Measurements from ENCODE around the gene SLC41A2. TPM values are rescaled to one million over a fixed set of nuclear protein-coding genes. Genes with fewer than 3 reads are reported as not detected.
"Not testable (repeated sequence)": the region's sequence is repeated elsewhere in the genome, so short reads cannot be mapped to it uniquely, and the experiment has no call there.

The SLC41A2 gene, protein sequence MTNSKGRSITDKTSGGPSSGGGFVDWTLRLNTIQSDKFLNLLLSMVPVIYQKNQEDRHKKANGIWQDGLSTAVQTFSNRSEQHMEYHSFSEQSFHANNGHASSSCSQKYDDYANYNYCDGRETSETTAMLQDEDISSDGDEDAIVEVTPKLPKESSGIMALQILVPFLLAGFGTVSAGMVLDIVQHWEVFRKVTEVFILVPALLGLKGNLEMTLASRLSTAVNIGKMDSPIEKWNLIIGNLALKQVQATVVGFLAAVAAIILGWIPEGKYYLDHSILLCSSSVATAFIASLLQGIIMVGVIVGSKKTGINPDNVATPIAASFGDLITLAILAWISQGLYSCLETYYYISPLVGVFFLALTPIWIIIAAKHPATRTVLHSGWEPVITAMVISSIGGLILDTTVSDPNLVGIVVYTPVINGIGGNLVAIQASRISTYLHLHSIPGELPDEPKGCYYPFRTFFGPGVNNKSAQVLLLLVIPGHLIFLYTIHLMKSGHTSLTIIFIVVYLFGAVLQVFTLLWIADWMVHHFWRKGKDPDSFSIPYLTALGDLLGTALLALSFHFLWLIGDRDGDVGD
- 10 to 100 TPM; 16.8 to 52.8 TPM for total RNA-seq

DNA sequence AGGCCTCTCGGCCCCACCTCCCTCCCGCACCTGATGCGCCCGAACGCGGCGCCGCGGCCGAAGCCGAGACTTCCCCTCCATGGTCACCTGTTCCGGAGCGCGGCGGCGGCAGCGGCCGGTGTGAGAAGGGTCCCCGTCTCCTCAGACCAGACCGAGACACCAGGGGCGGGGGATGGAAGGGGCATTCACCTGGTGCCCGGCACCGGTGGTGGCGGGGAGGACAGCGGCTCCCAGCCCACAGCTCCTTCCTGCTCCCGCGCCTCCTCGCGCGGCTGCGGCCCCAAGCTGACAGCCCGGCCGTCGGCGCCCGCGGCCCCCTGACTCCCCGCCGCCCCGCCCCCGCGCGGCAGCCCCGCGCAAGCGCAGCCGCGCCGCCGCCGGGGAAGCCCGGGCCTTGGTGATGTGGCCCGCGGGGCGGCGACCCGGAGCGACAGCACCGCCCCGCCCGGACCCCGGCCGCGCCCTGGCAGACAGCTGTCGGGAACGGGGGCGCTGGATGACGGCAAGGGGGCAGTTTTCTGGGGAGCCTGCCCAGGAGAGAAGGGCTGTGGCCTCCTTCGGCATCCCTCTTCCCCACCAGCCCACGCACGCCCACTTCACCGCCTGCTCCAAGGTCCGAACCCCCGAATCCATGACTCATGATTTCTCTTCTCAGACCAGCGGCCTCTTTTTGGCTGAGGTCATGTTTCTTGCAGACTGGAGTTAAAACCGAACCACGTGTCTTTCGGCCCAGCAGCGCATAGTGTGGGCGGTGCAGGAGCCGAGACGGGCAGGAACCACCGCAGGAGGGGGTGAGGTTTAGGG lies at the start of gene SLC41A2:
Gene SLC41A2, minus strand, starts transcription at position 290 of the 804 bp plus-strand sequence. CDS start 29,763 bp downstream, outside the sequence.
- Mint-ChIP-seq H3K27me3 (peaks cover 4% of the 10 kb centered on the region), H3K9me3 (no peaks in the 10 kb centered on the region), H3K4me3 (peak within 1 kb of the TSS; percentile 90), H3K27ac (peak within 1 kb of the TSS; percentile 97), H3K4me1 (peaks cover 12% of the 10 kb centered on the region), H3K36me3 (ENCODE audit: low read depth) (peaks cover 11% of the 10 kb centered on the region)
- ATAC-seq (replicated peaks): peak; percentile 82

DNA sequence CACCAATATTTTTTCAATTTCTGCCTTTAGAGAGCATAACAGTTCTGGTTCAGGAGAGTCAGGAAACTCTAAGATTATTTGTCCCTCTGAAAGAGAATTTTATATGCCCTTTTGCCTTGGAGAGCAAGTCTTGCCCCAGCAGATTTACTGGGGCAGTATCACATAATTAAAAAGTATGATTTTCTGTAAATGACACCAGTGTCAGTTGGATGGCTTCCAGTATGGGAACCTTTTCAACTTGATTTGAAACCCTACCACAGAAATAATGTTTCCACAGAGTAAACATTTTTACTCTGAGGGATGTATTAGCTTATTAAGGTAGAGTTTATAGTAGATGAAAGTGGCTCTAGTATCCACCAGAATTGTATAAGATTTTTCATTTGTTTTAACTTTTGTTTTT lies 43.4 kb upstream of the SLC41A2 start:
- Mint-ChIP-seq H3K27me3 (no peaks in the 10 kb centered on the region), H3K4me3 (no peak overlapping the region), H3K4me1 (no peaks in the 10 kb centered on the region), H3K27ac (no peak overlapping the region), H3K36me3 (ENCODE audit: low read depth) (peaks cover 94% of the 10 kb centered on the region), H3K9me3 (peaks cover 7% of the 10 kb centered on the region)
- ATAC-seq (replicated peaks): no peak

DNA sequence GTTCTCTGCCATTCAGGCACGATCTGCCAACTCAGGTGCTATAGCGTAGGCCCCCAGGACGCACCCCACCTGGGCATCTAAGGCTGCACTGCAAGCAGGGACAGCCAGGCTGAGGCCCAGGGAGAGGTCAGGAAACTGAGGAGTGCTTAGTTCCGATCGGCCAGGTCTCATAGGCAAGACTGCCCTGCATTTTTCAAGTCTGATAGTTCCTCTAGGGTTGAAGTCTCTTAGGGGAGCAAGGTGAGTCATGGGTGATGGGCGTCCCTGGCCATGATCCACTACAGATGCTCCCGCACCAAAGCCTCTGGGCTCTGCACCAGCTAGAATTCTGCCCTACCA lies 41.2 kb upstream of the SLC41A2 start:
- Mint-ChIP-seq H3K27ac (no peak overlapping the region), H3K9me3 (peaks cover 7% of the 10 kb centered on the region), H3K36me3 (ENCODE audit: low read depth) (peaks cover 99% of the 10 kb centered on the region), H3K4me1 (no peaks in the 10 kb centered on the region), H3K27me3 (no peaks in the 10 kb centered on the region), H3K4me3 (no peak overlapping the region)
- no peak for ATAC-seq (replicated peaks)

- Mint-ChIP-seq H3K36me3 (ENCODE audit: low read depth) (peaks cover 99% of the 10 kb centered on the region), H3K27ac (no peak overlapping the region), H3K4me1 (no peaks in the 10 kb centered on the region), H3K4me3 (no peak overlapping the region), H3K27me3 (no peaks in the 10 kb centered on the region), H3K9me3 (peaks cover 7% of the 10 kb centered on the region)
- no peak for ATAC-seq (replicated peaks)
Observed at GRCh38 chr12:104998423-104999346, 40.6 kb upstream of the SLC41A2 start.

GRCh38 chr12:104997541-104997940 lies 39.5 kb upstream of the SLC41A2 start:
- Mint-ChIP-seq H3K4me1 (peaks cover 4% of the 10 kb centered on the region), H3K27me3 (no peaks in the 10 kb centered on the region), H3K4me3 (no peak overlapping the region), H3K27ac (no peak overlapping the region), H3K36me3 (ENCODE audit: low read depth) (peaks cover 99% of the 10 kb centered on the region), H3K9me3 (peaks cover 7% of the 10 kb centered on the region)
- no peak for ATAC-seq (replicated peaks)

DNA sequence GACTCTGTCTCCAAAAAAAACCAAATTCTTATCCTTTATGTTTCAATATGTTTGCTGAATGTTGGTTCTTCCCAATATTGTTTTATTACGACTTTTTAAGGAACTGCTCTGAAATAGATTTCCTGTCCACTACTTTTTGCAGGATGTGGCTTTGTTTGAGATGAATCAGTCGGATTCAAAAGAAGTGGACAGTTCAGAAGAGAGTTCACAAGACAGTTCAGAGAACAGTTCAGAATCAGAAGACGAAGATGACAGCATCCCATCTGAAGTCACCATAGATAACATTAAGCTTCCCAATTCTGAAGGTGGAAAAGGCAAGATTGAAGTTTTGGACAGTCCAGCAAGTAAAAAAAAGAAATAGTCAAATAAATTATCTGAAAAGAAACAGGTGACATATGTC lies 36.2 kb upstream of the SLC41A2 start:
- no peak overlapping the region for H3K4me3 Mint-ChIP-seq
- no peaks in the 10 kb centered on the region for H3K9me3 Mint-ChIP-seq
- H3K27me3 Mint-ChIP-seq: no peaks in the 10 kb centered on the region
- ATAC-seq (replicated peaks): no peak
- peaks cover 10% of the 10 kb centered on the region for H3K4me1 Mint-ChIP-seq
- H3K36me3 Mint-ChIP-seq (ENCODE audit: low read depth): peaks cover 99% of the 10 kb centered on the region
- H3K27ac Mint-ChIP-seq: no peak overlapping the region

- peak overlapping the region; percentile 16 for H3K27ac Mint-ChIP-seq
- no peaks in the 10 kb centered on the region for H3K27me3 Mint-ChIP-seq
- peaks cover 20% of the 10 kb centered on the region for H3K4me1 Mint-ChIP-seq
- ATAC-seq (replicated peaks): peak; percentile 66
- H3K9me3 Mint-ChIP-seq: no peaks in the 10 kb centered on the region
- H3K4me3 Mint-ChIP-seq: no peak overlapping the region
- peaks cover 95% of the 10 kb centered on the region for H3K36me3 Mint-ChIP-seq (ENCODE audit: low read depth)
Observed at GRCh38 chr12:104991565-104992128, 33.6 kb upstream of the SLC41A2 start.

- H3K27me3 Mint-ChIP-seq: no peaks in the 10 kb centered on the region
- H3K27ac Mint-ChIP-seq: peak overlapping the region; percentile 16
- H3K36me3 Mint-ChIP-seq (ENCODE audit: low read depth): peaks cover 89% of the 10 kb centered on the region
- H3K4me1 Mint-ChIP-seq: peaks cover 20% of the 10 kb centered on the region
- ATAC-seq (replicated peaks): no peak
- H3K4me3 Mint-ChIP-seq: no peak overlapping the region
- no peaks in the 10 kb centered on the region for H3K9me3 Mint-ChIP-seq
Observed at GRCh38 chr12:104990950-104991349, 32.9 kb upstream of the SLC41A2 start.

DNA sequence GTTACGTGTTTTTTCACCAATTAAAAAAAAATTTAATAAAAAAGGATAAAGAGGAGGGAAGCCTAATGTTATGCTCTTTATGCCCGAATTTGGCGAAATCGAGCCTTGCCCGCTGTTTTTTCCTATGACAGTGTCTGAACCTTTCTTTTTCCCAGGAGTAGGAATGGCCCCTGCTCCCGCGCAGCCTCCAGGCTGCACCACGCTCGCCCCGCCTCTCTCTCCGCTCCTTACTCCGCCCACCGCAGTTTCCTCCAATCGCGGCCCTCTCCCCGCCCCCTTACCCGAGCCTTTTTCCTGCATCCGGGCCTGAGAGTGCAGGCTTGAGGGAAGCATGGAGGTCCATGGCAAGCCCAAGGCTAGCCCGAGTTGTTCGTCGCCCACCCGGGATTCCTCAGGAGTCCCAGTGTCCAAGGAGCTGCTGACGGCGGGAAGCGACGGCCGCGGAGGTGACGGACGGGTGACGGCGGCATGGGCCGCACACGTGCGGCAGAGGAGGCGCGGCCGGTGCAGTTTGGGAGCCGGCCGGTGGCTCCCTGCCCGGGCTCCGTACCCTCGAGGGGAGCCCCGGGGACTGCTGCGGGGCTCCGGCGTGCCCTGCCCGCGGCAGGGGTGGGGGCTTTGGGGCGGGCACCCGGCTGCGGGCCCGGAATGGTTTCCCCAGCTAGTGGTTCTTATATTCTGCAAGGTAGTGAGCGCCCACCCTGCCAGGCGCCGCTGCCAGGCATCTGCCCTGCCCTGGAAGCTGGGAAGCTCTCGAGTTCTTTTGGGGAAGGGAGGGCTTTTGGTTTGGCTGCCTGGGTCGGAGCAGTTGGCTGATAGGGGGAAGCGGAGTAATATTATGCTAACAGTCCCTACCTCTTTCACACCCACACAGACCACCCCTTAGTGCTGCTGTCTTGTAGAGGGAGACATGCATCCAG lies 28.2 kb upstream of the SLC41A2 start, which contains the start of gene NOPCHAP1:
Gene NOPCHAP1, plus strand, starts transcription at position 295 of the 920 bp plus-strand sequence. Its CDS starts 37 bp downstream, at position 332.
- peak; percentile 99 for ATAC-seq (replicated peaks)
- peaks cover 16% of the 10 kb centered on the region for H3K4me1 Mint-ChIP-seq
- H3K9me3 Mint-ChIP-seq: no peaks in the 10 kb centered on the region
- peak within 1 kb of the TSS; percentile 91 for H3K4me3 Mint-ChIP-seq
- peak within 1 kb of the TSS; percentile 65 for H3K27ac Mint-ChIP-seq
- peaks cover 42% of the 10 kb centered on the region for H3K36me3 Mint-ChIP-seq (ENCODE audit: low read depth)
- peaks cover 5% of the 10 kb centered on the region for H3K27me3 Mint-ChIP-seq

GRCh38 chr12:104985206-104985605 lies 27.1 kb upstream of the SLC41A2 start:
- peak overlapping the region; percentile 91 for H3K4me3 Mint-ChIP-seq
- H3K4me1 Mint-ChIP-seq: peaks cover 16% of the 10 kb centered on the region
- peaks cover 31% of the 10 kb centered on the region for H3K36me3 Mint-ChIP-seq (ENCODE audit: low read depth)
- no peaks in the 10 kb centered on the region for H3K9me3 Mint-ChIP-seq
- peaks cover 5% of the 10 kb centered on the region for H3K27me3 Mint-ChIP-seq
- H3K27ac Mint-ChIP-seq: peak overlapping the region; percentile 65
- ATAC-seq (replicated peaks): no peak

- not testable (repeated sequence) for H3K27me3 Mint-ChIP-seq; H3K9me3 Mint-ChIP-seq; ATAC-seq (replicated peaks)
Observed at GRCh38 chr12:104977688-104978087, 19.6 kb upstream of the SLC41A2 start.

DNA sequence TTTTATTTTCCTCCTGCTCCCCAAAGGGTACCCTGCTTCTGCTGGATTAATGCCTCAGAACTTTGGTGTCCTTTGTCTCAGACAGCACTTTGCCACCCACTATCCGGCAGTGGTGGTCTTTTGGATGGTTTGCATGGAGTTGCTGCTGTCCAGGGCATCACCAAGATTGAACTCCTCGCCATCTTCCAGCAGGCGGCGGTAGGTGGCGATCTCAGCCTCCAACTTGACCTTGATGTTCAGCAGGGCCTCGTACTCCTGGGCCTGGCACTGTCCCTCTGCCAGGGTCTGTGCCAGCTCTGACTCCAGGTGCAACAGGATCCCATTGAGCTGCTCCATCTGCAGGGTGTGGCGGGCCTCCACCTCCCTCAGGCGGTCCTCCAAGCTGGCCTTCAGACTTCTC lies 18.6 kb upstream of the SLC41A2 start:
- Mint-ChIP-seq H3K4me3 (no peak overlapping the region), H3K27ac (no peak overlapping the region), H3K4me1 (no peaks in the 10 kb centered on the region), H3K27me3 (no peaks in the 10 kb centered on the region), H3K9me3 (no peaks in the 10 kb centered on the region), H3K36me3 (ENCODE audit: low read depth) (no peaks in the 10 kb centered on the region)
- no peak for ATAC-seq (replicated peaks)

More at GRCh38 chr12:104977688-104978087, 19.6 kb upstream of the SLC41A2 start:
- H3K4me3 Mint-ChIP-seq; H3K36me3 Mint-ChIP-seq (ENCODE audit: low read depth); H3K27ac Mint-ChIP-seq; H3K4me1 Mint-ChIP-seq: not testable (repeated sequence)

All from activated T-helper 17 cell treated with anti-CD3 and anti-CD28 coated beads, Interleukin-2, amount 50 U/mL, for 72 hours (primary cell).